Measurements from ENCODE around the gene ARHGEF10L.

ARHGEF10L gene

DNA sequence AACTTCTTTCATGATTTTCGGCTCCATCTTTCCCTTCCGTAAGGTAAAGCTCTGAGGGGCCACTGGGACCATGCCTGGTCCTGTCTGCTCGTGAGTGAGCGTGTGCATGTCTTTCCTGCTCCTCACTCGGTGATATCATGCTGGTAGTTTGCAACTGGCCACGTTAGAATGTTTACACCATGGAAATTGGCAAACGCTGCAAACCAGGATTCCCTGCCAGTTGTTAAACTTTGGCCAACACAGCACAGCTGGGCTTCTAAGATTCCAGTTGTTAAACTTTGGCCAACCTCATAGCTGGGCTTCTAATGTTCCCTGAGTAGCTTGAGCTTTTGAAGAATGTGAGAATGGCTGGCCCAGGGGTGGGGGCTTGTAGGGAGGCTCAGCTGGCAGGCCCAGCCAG lies 147.6 kb downstream of the ARHGEF10L start:
- no peak for DNase-seq

DNA sequence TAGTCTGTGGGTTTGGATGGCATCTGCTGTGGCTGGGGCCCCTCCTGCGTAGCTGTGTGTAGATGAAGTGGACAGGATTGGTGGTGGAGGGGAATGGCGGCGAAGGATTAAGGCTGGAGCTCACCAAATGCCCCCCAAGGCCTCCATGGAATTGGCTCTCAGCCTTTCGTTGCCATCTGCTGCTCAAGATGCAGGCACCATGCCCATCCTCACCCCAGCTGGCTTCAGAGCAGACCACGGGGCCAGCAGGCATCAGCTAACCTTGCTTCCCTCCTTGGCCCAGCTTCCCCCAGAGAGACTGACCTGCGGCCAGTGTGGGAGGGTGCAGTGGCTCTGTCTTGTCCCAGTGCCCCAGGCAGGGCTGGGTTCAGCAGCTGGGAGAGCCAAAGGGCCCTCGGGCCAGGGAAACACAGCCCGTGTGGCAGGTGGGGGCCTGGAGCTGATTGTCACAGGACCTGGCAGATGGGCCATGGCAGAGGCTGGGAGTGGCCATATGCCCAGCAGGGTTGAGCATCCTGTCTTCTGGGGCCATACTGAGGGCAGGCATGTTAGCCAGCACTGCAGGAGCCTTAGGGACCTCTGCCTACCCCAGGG lies 148.8 kb downstream of the ARHGEF10L start:
- no peak for DNase-seq

DNA sequence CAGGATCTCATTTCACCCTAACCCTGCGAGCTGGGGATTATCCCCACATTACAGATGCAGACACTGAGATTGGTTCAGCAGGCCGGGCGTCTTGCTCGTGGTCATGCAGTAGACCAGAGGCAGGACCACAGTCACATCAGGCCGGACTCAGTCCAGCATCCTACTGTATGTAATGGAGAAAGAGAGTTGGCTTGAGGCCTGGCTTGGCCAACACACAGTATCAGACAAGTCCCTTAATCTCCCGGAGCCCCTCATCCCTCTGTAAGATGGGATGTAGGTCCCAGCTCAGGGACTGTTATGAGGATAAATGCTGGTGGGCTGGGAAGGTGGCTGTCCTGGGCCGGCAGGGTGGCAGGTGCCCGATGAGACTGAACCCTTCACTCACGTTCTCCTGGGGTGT lies 149.5 kb downstream of the ARHGEF10L start:
- DNase-seq = no peak

DNA sequence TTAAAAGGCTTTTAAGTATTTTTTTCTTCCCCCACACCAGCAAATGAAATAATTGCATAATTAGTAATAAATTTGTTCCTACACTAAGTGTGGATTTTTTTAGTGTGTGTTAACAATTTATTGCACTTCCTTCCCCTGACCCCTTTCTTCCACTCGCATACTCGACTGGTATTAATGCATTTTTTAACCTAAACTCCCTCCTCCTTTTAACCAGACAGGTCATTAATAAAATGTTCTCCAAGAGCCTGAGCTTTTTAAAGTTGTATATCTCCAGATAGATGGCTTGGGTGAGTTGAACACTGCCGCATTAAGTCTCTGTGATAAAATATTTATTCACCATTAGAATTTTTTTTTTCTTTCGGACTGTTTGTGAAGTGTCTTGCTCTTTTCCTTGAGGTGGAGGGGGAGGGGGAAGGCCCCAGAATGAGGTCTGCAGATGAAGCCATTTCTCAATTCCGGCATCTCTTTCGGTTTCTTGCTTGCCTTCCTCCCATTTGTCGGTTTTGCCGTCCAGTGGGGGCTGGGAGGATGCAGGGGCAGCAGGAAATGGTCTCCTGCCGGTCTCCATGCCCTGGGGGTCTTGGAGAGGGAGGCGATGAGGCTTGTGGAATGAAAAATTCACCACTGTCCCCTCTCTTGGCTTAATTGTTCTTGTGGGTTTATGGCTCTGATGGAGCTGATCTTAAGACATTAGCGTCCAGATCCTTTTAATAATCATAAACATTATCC lies 151.6 kb downstream of the ARHGEF10L start:
- DNase-seq = no peak

DNA sequence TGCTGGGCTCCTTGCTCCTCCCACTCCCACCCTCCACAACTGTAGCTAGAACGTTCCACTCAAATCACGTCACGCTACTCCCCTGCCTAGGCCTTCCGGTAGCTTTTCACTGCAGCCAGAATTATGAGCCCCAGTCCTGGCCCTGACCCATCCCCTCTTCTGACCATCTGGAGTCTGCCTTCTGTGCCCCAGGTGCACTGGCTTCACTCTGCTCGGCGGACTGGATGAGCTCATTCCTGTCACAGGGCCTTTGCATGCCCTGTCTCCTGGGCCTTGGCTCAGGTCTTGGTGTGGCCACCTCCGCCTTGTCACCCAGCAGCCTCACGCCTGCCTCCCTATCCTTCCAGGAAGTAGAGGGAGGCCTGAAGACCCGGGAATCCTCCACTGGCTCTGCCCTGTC lies 153.1 kb downstream of the ARHGEF10L start:
- no peak for DNase-seq

DNA sequence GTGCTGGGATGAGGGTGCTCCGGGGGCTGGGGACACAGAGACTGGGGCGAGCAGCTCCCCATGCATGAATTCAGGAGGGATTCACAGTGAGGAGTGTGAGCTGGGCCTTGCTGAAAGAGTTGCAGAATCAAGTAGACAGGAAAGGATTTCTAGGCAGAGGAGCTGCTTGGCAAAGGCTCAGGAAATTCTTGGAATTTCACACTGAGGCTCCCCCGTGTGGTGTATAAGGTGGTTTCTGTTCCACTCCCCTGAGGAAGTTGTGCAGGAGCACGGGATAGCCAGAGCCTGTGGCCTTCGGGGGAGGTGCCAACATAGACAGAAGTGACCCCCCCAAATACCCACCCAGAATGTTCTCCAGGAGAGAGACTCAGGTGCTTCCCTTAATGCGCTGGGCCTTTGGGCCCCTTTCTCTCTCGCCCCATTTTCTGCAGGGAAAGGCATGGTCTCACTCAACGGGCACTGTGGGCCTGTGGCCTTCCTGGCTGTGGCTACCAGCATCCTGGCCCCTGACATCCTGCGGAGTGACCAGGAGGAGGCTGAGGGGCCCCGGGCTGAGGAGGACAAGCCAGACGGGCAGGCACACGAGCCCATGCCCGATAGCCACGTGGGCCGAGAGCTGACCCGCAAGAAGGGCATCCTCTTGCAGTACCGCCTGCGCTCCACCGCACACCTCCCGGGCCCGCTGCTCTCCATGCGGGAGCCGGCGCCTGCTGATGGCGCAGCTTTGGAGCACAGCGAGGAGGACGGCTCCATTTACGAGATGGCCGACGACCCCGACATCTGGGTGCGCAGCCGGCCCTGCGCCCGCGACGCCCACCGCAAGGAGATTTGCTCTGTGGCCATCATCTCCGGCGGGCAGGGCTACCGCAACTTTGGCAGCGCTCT lies 157.2 kb downstream of the ARHGEF10L start:
- no peak for DNase-seq

DNA sequence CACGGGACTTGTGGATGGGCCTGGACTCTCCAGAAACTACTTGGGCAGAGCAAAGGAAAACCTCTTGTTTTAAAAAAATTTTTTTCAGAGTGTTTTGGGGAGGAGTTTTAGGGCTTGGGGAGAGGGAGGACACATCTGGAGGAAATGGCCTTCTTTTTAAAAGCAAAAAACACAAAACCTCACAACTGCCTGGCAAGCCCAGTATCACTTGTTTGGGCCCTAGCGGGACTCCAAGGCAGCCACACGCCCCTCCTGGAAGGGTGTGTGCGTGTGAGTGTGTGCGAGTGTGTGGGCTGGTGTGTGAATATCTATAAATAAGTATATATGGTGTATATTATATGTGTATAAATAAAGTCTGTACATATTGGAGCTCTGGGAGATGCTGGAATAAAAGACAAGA lies 158.0 kb downstream of the ARHGEF10L start:
- no peak for DNase-seq

DNA sequence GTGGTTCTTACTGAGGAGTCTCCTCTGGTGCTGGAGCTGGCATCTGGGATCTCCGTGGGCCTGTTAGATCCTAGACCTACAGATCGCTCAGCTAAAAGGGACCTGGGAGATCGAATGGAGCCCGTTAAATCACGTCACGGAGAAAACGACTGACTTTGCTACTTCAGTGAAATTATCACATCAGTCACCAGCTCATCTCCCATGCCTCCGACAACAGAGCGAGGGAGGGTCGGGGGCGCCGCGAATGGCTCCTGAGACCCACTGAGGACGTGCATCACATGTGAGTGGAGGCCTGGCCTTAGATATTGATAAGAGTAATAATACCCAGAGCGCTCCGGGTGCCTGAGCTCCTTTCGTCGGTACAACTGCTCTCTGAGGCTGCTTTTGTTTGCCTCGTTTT lies 160.1 kb downstream of the ARHGEF10L start:
- no peak for DNase-seq

DNA sequence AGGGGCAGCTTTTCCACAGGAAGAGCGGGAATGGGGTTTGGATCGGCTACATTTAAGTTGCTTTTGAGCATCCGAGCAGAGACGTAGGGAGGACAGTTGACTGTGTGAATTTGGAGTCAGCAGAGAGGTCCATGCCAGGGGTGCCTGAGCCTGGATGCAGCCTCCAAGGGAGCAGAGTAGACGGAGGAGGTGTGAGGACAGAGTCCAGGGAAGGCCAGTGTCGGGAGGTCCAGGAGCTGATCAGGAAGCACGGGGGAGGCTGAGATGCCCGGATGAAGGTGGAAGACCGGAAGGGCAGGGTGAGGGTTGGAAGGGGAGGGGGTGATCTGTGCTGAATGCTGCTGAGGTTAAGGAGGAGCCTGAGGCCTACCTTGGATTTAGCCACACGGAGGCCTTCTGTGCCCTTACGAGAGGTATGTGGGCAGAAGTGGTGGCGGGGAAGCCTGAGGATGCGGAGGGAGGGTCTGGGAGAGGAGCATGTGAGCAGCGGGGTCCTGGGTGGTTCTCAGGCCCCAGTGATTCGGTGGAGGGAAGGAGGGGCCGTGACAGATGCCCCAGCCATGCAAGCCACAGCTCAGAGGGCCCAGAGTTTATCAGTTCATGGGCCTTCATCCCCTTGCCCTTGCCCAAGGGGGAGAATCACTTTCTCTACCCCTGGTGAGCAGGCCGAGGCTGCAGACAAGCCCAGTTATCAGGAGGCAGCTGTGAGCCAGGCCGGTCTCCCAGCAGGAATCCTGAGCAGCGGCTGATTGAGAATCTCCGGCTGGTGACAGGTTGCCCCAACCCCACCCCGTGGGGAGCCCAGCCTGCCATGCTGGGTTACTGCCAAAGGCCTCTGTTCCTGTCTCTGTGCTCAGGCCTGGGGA lies 161.7 kb downstream of the ARHGEF10L start:
- DNase-seq = no peak

DNA sequence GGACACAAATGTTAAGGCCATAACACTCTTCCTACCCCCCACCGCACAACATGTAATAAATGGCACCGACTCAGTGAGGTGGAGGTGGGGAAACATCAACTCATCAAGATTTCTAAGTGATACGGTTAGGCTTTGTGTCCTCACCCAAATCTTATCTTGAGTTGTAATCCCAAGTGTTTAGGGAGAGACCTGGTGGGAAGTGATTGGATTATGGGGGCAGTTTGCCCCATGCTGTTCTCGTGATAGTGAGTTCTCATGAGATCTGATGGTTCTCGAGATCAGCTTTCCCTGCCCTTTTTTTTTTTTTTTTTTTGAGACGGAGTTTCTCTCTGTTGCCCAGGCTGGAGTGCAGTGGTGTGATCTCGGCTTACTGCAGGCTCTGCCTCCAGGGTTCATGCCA lies 164.7 kb downstream of the ARHGEF10L start:
- no peak for DNase-seq

DNA sequence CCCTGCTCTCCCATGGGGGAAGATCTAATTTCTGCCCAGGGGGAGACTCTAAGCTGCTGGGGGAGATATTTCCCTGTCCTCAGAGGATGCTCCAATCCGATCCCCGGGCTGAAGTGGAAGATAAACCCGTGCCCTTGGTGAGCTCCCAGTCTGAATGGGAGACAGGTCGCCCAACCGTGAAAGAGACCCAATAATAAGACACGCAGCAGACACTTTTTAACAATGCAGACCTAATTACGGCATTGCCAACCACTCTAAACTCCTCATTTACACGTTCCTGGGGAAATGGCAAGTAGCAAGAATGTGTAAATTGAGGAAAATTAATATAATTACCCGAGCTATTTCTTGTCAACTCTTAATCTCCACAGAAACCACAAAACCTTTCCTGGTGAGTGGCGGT lies 166.9 kb downstream of the ARHGEF10L start:
- no peak for DNase-seq

DNA sequence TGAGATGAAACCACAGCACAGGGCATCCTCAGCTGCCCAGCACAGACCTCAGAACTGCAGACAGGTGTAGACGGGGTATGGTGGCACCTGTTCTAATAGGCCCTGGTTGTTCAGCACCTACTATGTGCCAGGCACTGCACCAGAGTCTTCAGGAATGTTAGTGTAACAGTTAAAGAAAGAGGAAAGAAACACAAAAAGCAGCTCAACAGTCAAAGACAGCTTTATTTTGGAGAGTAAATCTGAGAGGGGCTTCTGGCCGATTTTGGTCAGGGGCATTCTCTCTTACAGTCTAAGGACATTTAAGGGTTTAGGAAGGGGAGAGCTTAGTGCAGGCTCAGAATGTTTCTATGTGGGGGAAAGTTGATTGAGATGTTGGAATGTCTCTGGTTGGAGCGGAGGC lies 170.5 kb downstream of the ARHGEF10L start:
- no peak for DNase-seq

DNA sequence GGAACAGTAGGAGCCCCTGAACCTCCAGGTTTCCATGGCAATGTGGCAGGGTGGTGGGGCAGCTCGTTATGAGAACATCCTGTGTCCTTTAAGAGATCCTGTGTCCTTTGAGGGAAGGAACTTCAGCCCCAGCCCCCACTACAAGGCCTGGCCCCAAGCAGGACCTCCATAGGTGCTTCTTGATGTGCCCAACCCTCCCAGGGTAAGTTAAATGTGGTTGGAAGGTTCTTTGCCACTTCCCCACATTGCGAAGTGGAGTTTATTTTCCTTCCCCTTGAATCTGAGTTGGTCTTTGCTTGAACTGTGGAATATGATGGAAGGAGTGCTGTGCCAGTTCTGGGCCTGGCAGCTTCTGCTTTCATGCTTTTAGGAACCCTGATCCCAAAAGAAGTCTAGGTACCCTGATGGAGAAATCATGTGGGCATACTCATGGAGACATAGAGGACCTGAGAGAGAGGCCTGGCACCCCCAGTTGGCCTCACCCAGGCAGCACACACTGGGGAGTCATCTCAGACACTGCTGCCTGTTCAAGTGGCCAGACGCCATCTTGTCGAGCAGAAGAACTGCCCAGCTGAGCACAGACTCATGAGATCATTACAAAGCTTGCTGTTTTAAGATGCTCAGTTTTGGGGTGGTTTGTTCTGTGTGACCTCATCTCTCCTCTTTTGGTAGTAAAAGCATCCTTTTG lies 171.5 kb downstream of the ARHGEF10L start:
- no peak for DNase-seq

DNA sequence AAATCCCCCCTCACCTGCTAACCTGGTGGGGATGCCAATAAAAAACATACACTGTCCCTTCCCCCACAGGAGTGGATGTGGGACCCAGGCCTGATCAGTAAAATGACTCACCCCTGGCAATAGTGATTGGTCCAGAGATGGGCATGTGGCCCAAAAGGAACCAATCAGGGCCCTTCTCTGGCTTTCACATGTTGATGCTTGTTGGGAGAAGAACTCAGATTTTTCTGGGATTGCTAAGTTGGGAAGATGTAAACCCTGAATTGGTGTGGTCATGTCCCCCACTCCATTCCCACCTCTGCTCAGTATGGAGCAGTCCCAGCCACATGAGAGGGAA lies 172.0 kb downstream of the ARHGEF10L start:
- DNase-seq = no peak

DNA sequence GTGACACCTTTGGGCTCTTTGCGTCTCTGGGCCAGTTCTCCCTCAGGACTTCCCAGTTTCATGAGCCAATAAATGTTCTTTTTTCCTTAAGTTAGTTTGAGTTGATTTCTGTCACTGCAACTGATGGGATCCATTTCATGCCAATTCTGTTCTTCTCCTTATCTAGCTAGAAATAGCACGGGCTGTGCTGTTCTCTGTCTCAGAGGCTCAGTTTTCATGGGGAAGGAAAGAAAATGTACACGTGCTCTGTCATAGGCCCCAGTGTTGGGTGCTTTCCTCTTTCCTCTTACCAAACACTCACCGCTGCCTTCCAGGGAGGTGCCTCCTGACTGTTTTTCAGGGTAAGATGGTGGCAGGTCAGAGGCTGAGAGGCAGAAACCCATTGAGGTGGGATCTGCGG lies 172.4 kb downstream of the ARHGEF10L start:
- DNase-seq = no peak

DNA sequence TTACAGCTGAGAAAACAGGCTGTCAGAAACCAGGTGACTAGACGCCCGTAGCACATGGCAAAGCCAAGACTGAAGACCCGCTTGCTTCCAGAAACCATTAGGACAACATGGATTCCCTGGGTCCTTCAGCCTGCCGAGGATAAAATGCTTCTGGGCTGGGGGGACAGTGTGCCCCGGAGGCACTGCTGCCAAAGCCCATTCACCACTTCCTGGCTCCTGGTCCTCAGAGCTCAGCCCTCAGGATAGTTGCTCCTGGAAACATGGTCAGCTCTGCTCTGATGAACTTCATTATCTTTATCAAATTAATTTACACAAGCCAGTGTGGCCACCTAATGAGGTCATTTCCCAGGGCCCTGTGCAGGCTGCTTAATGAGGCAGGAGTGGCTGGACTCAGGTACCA lies 174.5 kb downstream of the ARHGEF10L start:
- DNase-seq = no peak

DNA sequence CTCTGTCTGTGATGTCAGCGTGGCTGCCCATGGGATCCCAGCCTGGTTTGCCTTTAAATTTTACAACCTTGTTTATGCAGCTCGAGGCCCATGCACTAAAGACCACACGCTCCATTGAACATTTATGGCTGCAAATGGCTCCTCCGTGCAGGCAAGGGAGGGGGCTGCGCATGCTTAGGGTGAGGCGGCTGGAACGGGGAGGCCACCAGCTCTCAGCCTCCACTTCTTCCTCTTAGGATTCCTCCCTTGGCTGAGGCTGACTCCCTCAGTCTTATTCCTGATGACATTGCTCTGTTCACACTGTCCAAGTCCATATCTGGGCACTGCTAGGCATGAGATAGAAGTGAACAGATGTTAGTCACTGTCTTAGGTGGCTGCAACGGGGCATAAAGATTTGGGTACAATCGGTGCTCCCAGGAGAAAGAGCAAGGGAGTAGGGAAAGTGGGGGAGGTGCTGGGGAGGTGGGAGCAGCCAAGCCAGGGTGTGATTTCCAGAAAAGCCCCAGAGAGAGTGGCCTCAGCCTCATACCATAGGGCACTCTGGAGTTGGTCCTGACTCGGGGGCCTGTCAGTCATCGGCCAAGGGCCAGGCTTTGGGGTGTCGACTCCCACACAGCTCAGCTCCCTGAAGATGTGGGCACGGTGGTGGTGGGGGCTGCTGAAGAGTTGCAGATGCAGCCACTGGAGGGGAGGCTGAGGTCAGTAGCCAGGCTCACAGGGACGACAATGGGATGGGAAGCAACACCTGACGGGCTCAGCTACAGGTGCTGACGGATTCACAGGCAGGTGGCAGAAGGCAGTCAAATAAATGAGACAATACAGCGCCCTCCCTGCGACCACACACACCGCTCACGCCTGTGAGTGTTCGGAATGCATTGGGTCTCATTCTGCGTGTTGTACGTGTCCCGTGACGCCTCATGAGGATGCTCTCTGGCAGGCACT lies 178.4 kb downstream of the ARHGEF10L start:
- DNase-seq = no peak

DNA sequence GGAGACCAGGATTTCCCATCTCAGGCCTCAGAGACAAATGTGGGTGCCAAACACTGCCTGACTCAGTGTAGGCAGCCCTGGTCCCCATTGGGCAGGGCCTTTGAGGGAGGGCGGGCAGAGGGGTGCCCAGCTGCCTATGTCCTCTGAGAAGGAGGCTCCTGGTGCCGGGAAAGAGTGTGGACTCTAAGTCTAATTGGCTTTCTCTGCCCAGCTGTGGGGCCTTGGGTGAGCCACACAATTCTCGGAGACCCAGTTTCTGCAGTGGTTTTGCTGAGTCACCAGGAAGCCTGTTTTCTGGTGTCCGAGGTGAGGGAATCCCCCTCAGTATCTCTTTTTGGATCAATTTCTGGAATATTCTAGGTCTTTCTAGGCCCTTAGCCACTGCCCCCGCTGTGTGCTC lies 180.4 kb downstream of the ARHGEF10L start:
- DNase-seq = no peak

DNA sequence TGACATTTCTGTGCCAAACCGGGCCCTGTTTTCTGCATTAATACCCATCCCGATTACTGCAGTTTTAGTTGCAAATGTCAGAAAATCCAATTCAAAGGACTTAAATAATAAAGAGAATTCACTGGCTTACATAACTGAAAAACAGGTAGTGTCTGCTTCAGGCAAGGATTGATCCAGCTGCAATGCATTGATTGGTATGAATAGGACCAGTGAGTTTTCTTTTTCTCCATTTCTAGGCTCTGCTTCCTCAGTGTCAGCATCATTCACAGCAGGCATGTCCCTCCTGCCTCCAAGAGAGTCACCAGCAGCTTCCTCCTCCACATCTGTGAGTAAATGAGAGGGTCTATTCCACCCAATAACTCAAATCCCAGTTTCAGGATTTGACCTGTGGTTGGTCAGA lies 181.9 kb downstream of the ARHGEF10L start:
- no peak for DNase-seq

DNA sequence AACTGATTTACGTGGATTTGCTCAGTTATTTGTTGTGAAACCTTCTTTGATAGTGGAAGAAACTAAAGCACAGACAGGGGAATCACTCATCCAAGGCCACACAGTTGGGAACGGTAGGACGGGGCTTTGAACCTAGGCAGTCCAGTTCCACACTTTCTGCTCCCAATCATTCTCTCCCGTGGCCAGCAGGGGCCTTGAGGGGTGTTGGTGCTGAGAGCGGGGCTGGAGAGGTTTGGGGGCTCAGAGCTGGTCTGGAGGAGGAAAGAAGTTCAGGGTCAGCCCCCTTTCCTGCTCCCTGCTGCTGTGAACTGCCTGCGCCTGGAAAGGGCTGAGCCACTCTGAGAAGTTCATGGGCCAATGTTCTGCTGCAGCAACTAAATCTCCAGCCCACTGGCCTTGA lies 184.2 kb downstream of the ARHGEF10L start:
- DNase-seq = no peak

DNA sequence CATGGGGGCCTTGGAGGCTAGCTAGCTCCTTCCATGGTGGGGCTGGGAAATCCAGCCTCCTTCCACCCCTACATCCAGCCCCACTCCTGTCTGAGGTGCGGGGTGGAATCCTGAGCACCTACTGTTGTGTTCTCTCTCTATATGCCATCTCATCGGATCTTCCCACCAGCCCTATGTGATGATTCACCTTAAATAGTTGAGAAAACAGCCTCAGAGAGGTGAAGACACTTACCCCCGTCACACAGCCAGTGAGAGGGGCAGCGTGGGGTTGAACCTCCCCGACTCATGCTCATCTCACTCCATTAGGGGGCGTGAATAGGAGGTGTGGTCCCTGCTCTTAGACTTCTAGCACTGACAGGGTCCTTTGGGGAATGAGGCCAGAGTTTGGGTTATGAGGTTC lies 184.7 kb downstream of the ARHGEF10L start:
- DNase-seq = no peak
